H1 (cell line): Measurements from ENCODE around the gene DNAJB5. TPM values are rescaled to one million over a fixed set of nuclear protein-coding genes. Genes with fewer than 3 reads are reported as not detected.

ENCODE experiments used
- CTCF ChIA-PET: fragments of 300-600 bp; sonication (Branson Sonifier 250); formaldehyde crosslinking; loops from one replicate; lab custom pipeline; 2021; ENCODE audit not compliant: partially characterized antibody; lab: Charles Lee
- POLR2A ChIA-PET: fragments of 300-600 bp; sonication (Branson Sonifier 250); formaldehyde crosslinking; loops from one replicate; lab custom pipeline; 2021; ENCODE audit warnings: inconsistent platforms; ENCODE audit not compliant: partially characterized antibody; lab: Charles Lee
- DNase-seq, 2 experiments: peaks; one replicate each; pipeline versions ENCODE4 v3.0.0 to v3.0.0-alpha.2; 2010 to 2022; ENCODE audit warnings: low spot score in 2 of 2, low read depth in 1 of 2, mixed read lengths in 1 of 2
- FAIRE-seq: peaks from 2 replicates; lab custom pipeline; 2011; peaks lifted over from hg19 to GRCh38; lab: Jason Lieb, UNC
- H2AFZ ChIP-seq: 2 replicates; pipeline ENCODE4 v1.8.1; 2012; ENCODE audit warnings: low read length, inconsistent platforms
- H2AK5ac ChIP-seq: 2 replicates; pipeline ENCODE4 v1.6.1; 2013; ENCODE audit warnings: low read depth, low read length
- H2BK120ac ChIP-seq: replicated peaks from 2 replicates; pipeline ENCODE3; 2013; ENCODE audit warnings: low read depth, low read length, inconsistent platforms
- H2BK12ac ChIP-seq: 2 replicates; pipeline ENCODE4 v1.6.1; 2013; ENCODE audit warnings: low read depth, low read length
- H2BK15ac ChIP-seq: 2 replicates; pipeline ENCODE4 v1.6.1; 2013; ENCODE audit warnings: low read length
- H2BK20ac ChIP-seq: 2 replicates; pipeline ENCODE4 v1.6.1; 2013; ENCODE audit warnings: low read length
- H2BK5ac ChIP-seq: 2 replicates; pipeline ENCODE4 v1.6.1; 2013; ENCODE audit warnings: low read depth, low read length
- H3K14ac ChIP-seq: 2 replicates; pipeline ENCODE4 v1.6.1; 2013; ENCODE audit warnings: inconsistent platforms; ENCODE audit not compliant: insufficient read length
- H3K18ac ChIP-seq: 2 replicates; pipeline ENCODE4 v1.6.1; 2013; ENCODE audit warnings: low read length; ENCODE audit errors: extremely low read depth
- H3K23ac ChIP-seq: 2 replicates; pipeline ENCODE4 v1.6.1; 2013; ENCODE audit warnings: inconsistent platforms; ENCODE audit not compliant: insufficient read length
- H3K23me2 ChIP-seq: 2 replicates; pipeline ENCODE4 v1.6.1; 2013; ENCODE audit warnings: low read depth, low read length
- H3K27ac ChIP-seq: 2 replicates; pipeline ENCODE4 v1.6.1; 2011; ENCODE audit warnings: low read depth, low read length, inconsistent platforms
- H3K27me3 ChIP-seq, 4 experiments: replicated peaks in 1 of 4; 1 replicate in 1 of 4; 2 replicates in 3 of 4; pipeline versions ENCODE4 v1.6.1 to v1.8.1; 2011 to 2013; ENCODE audit warnings: low read length in 3 of 4, mild to moderate bottlenecking in 3 of 4, inconsistent platforms in 2 of 4, mixed read lengths in 2 of 4, moderate library complexity in 1 of 4; ENCODE audit not compliant: control insufficient read depth in 3 of 4, insufficient read depth in 3 of 4; ENCODE audit errors: extremely low read depth in 1 of 4
- H3K36me3 ChIP-seq, 4 experiments: 2 replicates each; pipeline versions ENCODE4 v1.6.1 to v1.8.1; 2011 to 2013; ENCODE audit warnings: mild to moderate bottlenecking in 4 of 4, low read length in 3 of 4, moderate library complexity in 2 of 4, control low read depth in 1 of 4, inconsistent platforms in 1 of 4; ENCODE audit not compliant: insufficient read depth in 4 of 4, control insufficient read depth in 2 of 4
- H3K4ac ChIP-seq: replicated peaks from 2 replicates; pipeline ENCODE3; 2013; ENCODE audit warnings: low read length, low read depth, mixed read lengths, inconsistent platforms; ENCODE audit not compliant: insufficient read length
- H3K4me1 ChIP-seq, 4 experiments: replicated peaks in 1 of 4; 1 replicate in 1 of 4; 2 replicates in 3 of 4; pipeline versions ENCODE4 v1.6.1 to v1.8.1; 2011 to 2013; ENCODE audit warnings: low read length in 3 of 4, inconsistent platforms in 2 of 4, mixed read lengths in 1 of 4; ENCODE audit not compliant: insufficient read depth in 4 of 4, control insufficient read depth in 3 of 4
- H3K4me2 ChIP-seq, 2 experiments: 2 replicates each; pipeline versions ENCODE4 v1.6.1 to v1.8.1; 2011 to 2013; ENCODE audit warnings: low read depth in 2 of 2, low read length in 2 of 2, control low read depth in 1 of 2, inconsistent platforms in 1 of 2, mild to moderate bottlenecking in 1 of 2; ENCODE audit not compliant: insufficient read depth in 1 of 2
- H3K4me3 ChIP-seq, 4 experiments: fragments of 200-600, 300-600 bp in 1 of 4; sonication (generic), shearing (Covaris generic), sonication (Bioruptor Twin) in 1 of 4; 2 replicates each; pipeline versions ENCODE4 v1.5.1 to v1.8.1; 2011 to 2016; ENCODE audit warnings: low read length in 4 of 4, low read depth in 3 of 4, control low read depth in 2 of 4, inconsistent platforms in 2 of 4, mild to moderate bottlenecking in 2 of 4, mixed read lengths in 1 of 4, moderate library complexity in 1 of 4; ENCODE audit not compliant: insufficient read depth in 2 of 4; ENCODE audit errors: extremely low read depth in 1 of 4
- H3K56ac ChIP-seq: replicated peaks from 2 replicates; pipeline ENCODE3; 2013; ENCODE audit warnings: low read depth, mild to moderate bottlenecking, mixed read lengths, low read length, inconsistent platforms; ENCODE audit not compliant: insufficient read length
- H3K79me1 ChIP-seq: 2 replicates; pipeline ENCODE4 v1.6.1; 2013; ENCODE audit warnings: low read depth, low read length, control low read depth
- H3K79me2 ChIP-seq, 2 experiments: 2 replicates each; pipeline versions ENCODE4 v1.6.1 to v1.8.1; 2012 to 2013; ENCODE audit warnings: low read length in 2 of 2, mild to moderate bottlenecking in 2 of 2, inconsistent platforms in 1 of 2; ENCODE audit not compliant: insufficient read depth in 2 of 2, control insufficient read depth in 1 of 2
- H3K9ac ChIP-seq, 4 experiments: replicated peaks in 1 of 4; 1 replicate in 1 of 4; 2 replicates in 3 of 4; pipeline versions ENCODE4 v1.6.1 to v1.8.1; 2011 to 2013; ENCODE audit warnings: low read depth in 3 of 4, low read length in 3 of 4, control low read depth in 2 of 4, mild to moderate bottlenecking in 2 of 4, moderate library complexity in 2 of 4, inconsistent platforms in 1 of 4; ENCODE audit errors: extremely low read depth in 1 of 4
- H3K9me3 ChIP-seq, 2 experiments: 2 replicates each; pipeline versions ENCODE4 v1.6.1 to v1.8.1; 2012 to 2013; ENCODE audit warnings: mild to moderate bottlenecking in 2 of 2, moderate library complexity in 2 of 2, control low read depth in 1 of 2, inconsistent platforms in 1 of 2, low read depth in 1 of 2, low read length in 1 of 2, mixed read lengths in 1 of 2; ENCODE audit not compliant: insufficient read depth in 2 of 2
- H4K20me1 ChIP-seq, 2 experiments: replicated peaks in 1 of 2; 2 replicates each; pipeline versions ENCODE3 to v1.8.1; 2011 to 2013; ENCODE audit warnings: inconsistent platforms in 2 of 2, low read length in 2 of 2, mild to moderate bottlenecking in 1 of 2; ENCODE audit not compliant: insufficient read depth in 2 of 2, control insufficient read depth in 1 of 2
- H4K5ac ChIP-seq: 2 replicates; pipeline ENCODE4 v1.6.1; 2013; ENCODE audit warnings: low read length, low read depth, mixed read lengths, inconsistent platforms; ENCODE audit not compliant: insufficient read length
- H4K8ac ChIP-seq: 2 replicates; pipeline ENCODE4 v1.8.0; 2013; ENCODE audit warnings: mild to moderate bottlenecking, moderate library complexity, low read length, inconsistent platforms; ENCODE audit not compliant: insufficient read depth; ENCODE audit errors: extremely low read depth
- H4K91ac ChIP-seq: replicated peaks from 2 replicates; pipeline ENCODE3; 2013; ENCODE audit warnings: low read length, mixed read lengths, inconsistent platforms; ENCODE audit not compliant: insufficient read length
- ATF3 ChIP-seq: IDR thresholded peaks from 2 replicates; pipeline ENCODE4 v1.6.1; 2011; ENCODE audit warnings: low read depth, mild to moderate bottlenecking, low read length; ENCODE audit not compliant: insufficient read depth
- BACH1 ChIP-seq: IDR thresholded peaks from 2 replicates; pipeline ENCODE4 v1.6.1; 2012; ENCODE audit warnings: low read length, improper control_type of control experiment
- EP300 ChIP-seq, 2 experiments: IDR thresholded peaks; 1 replicate in 1 of 2; 2 replicates in 1 of 2; pipeline ENCODE4 v1.6.1; 2011 to 2012; ENCODE audit warnings: low read depth in 2 of 2, low read length in 2 of 2, mild to moderate bottlenecking in 2 of 2, borderline replicate concordance in 1 of 2, inconsistent platforms in 1 of 2, moderate library complexity in 1 of 2
- EZH2 ChIP-seq: fragments of 200-600 bp; sonication (generic); IDR thresholded peaks from 2 replicates; pipeline ENCODE4 v1.7.1; 2012; ENCODE audit warnings: low read depth, mild to moderate bottlenecking, moderate library complexity, low read length, inconsistent platforms; ENCODE audit not compliant: severe bottlenecking
- JUN ChIP-seq: IDR thresholded peaks from 2 replicates; pipeline ENCODE4 v1.6.1; 2011; ENCODE audit warnings: low read depth, mild to moderate bottlenecking, improper control_type of control experiment, low read length
- KDM5A ChIP-seq: fragments of 200-600 bp; IDR thresholded peaks from 2 replicates; pipeline ENCODE4 v1.7.1; 2012; ENCODE audit warnings: mild to moderate bottlenecking, low read length, inconsistent platforms, mixed read lengths
- MAX ChIP-seq: IDR thresholded peaks from 2 replicates; pipeline ENCODE4 v1.6.1; 2012; ENCODE audit warnings: inconsistent platforms
- NRF1 ChIP-seq: IDR thresholded peaks from 2 replicates; pipeline ENCODE4 v1.6.1; 2011; ENCODE audit warnings: mild to moderate bottlenecking, low read depth, low read length, improper control_type of control experiment
- RBBP5 ChIP-seq: IDR thresholded peaks from 2 replicates; pipeline ENCODE4 v1.7.1; 2012; ENCODE audit warnings: low read depth, mild to moderate bottlenecking, inconsistent platforms, low read length, moderate library complexity, borderline replicate concordance
- SIX5 ChIP-seq: IDR thresholded peaks from 2 replicates; pipeline ENCODE4 v1.6.1; 2011; ENCODE audit warnings: mild to moderate bottlenecking, low read depth, low read length
- TBP ChIP-seq: IDR thresholded peaks from 2 replicates; pipeline ENCODE4 v1.6.1; 2011; ENCODE audit warnings: low read depth, low read length, improper control_type of control experiment
- WGBS, 2 experiments: shearing (Covaris generic) in 1 of 2; methylation state at CpG; one replicate each; pipeline versions ENCODE4 v1.1.6 to v1.1.7; 2013 to 2015; ENCODE audit warnings: low lambda C conversion rate in 2 of 2, mixed read lengths in 2 of 2, inconsistent platforms in 1 of 2, low coverage in 1 of 2, missing lambda C conversion rate in 1 of 2; ENCODE audit not compliant: insufficient replicate concordance in 2 of 2, insufficient coverage in 1 of 2, insufficient read length in 1 of 2; ENCODE audit errors: extremely low coverage in 1 of 2, missing lambda C conversion rate in 1 of 2; 5-methylcytosine and 5-hydroxymethylcytosine counted together
- polyA plus RNA-seq, 7 experiments: library from polyadenylated mRNA; depleted of rRNA in 3 of 7; stranded (reverse) in 5 of 7; unstranded in 2 of 7; fragments of >200 nt in 5 of 7; fragments of 200-250 nt in 2 of 7; gene quantifications; 1 replicate in 5 of 7; 2 replicates in 1 of 7; 4 replicates in 1 of 7; pipeline versions ENCODE4 v1.2.1 to v1.2.3, GENCODE V29; 2011 to 2013; ENCODE audit warnings: missing spikeins in 2 of 7, mixed read lengths in 2 of 7
- total RNA-seq: library from RNA; stranded (reverse); fragmentation: NEBNext Ultra II Directional; extraction: Animal tissue kit (Norgen Biotek cat#: 25700); gene quantifications from 2 replicates; pipeline ENCODE4 v1.2.1, GENCODE V29; 2021

Gene DNAJB5
- total and polyA plus RNA-seq, 2 of the 8 experiments (the other 6 are each of a cell fraction or from before 2014, with no cell fraction given), result 25.0 to 34.1 TPM

- Histone ChIP-seq H3K56ac (no peak overlapping the region), H2BK12ac (no peak overlapping the region), H2AK5ac (no peak overlapping the region), H3K4ac (no peak overlapping the region), H3K14ac (no peak overlapping the region), H3K23me2 (no peaks in the 10 kb centered on the region; the same call in 1 of the 2 replicates), H3K9me3 (no peaks in the 10 kb centered on the region), H3K9ac (no peak overlapping the region), H2BK15ac (no peak overlapping the region), H2AFZ (no peak overlapping the region), H3K27ac (no peak overlapping the region), H4K91ac (no peak overlapping the region), H4K20me1 (no peaks in the 10 kb centered on the region), H2BK5ac (no peak overlapping the region), H3K23ac (no peak overlapping the region), H3K4me2 (no peak overlapping the region; a peak in 1 of 4 replicates), H3K4me3 (no peak overlapping the region), H4K8ac (no peak overlapping the region), H2BK20ac (no peak overlapping the region), H2BK120ac (no peak overlapping the region), H4K5ac (no peak overlapping the region), H3K27me3 (peaks cover 1 to 22% (median 9%) of the 10 kb centered on the region in 4 experiments; a peak in 6 of 7 replicates), H3K18ac (no peak overlapping the region), H3K4me1 (peaks cover 0 to 3% (median 1%) of the 10 kb centered on the region in 4 experiments; a peak in 4 of 7 replicates), H3K36me3 (no peaks in the 10 kb centered on the region), H3K79me2 (no peaks in the 10 kb centered on the region), H3K79me1 (no peaks in the 10 kb centered on the region)
- DNase-seq (no peak), FAIRE-seq (no peak)
- CTCF ChIA-PET, result interaction anchor here (2.1 kb wide), 1 partner anchor 28 kb away, joined by 6 read pairs; no protein-coding TSS in a partner anchor
- WGBS, 2 experiments, result 96% methylated on average over 4 of the region's 4 CpGs; no CpG with 5 or more reads in 1 of the 2 experiments
- no peak for TF ChIP-seq EZH2
- TF ChIP-seq ATF3, result no peak
- no peak for TF ChIP-seq MAX
- TF ChIP-seq JUN, result no peak
- no peak for TF ChIP-seq BACH1
- no peak for TF ChIP-seq SIX5
- no peak for TF ChIP-seq EP300 (IDR thresholded peaks at IDR 0.05; ENCODE audit: borderline replicate concordance in 1 of 2, low read depth in 2 of 2, low read length in 2 of 2)
- TF ChIP-seq NRF1, result no peak
- TF ChIP-seq RBBP5, result no peak
- TF ChIP-seq TBP, result no peak
- TF ChIP-seq KDM5A, result no peak
- POLR2A ChIA-PET, result no interaction called here
Observed at GRCh38 chr9:34956648-34957047, 32.9 kb upstream of the DNAJB5 start.
